Vagina (tissue), 2 donors: ENCODE data around the gene KCNMB2.

Experiments
- POLR2AphosphoS5 ChIP-seq, 2 donors: sonication (generic); formaldehyde crosslinking; IDR thresholded peaks; one replicate each; pipeline ENCODE4 v1.9.0; 2017; ENCODE audit warnings: antibody characterized with exemption in 2 of 2, mild to moderate bottlenecking in 2 of 2, low read depth in 1 of 2; ENCODE audit not compliant: insufficient read depth in 1 of 2
- TF ChIP-seq, protein P1 (sequence below), 3 experiments: fragments of 450-650 bp in 2 of 3; fragments of 200-600 bp in 1 of 3; sonication (generic) in 1 of 3; IDR thresholded peaks; one replicate each; pipeline ENCODE4 v1.5.1; 2017 to 2019; ENCODE audit warnings: antibody characterized with exemption in 3 of 3, mild to moderate bottlenecking in 2 of 3, moderate library complexity in 2 of 3

DNA sequence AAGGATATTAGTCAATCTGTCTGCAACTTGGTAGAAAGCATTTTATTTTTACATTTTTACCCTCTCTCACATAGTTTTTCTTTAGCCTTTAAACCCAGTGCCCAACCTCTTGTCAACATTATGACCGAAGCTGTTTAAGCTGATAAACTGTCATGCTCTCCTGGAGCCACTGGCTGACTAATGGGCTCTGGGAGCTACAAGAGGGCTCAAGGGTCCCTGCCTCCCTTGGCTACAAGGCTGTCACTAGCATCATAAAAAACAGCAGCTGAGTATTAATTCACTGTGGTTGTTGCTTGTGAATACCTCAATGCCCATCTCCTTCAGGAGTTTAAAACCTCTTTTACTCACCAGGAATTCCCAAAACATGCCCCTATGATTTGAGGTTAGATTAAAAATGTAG is 297.5 kb downstream of the KCNMB2 start:
- TF ChIP-seq POLR2AphosphoS5 (IDR thresholded peaks at IDR 0.05; ENCODE audit: insufficient read depth in 1 of 2, low read depth in 1 of 2), result no peak
- TF ChIP-seq, protein P1, sequence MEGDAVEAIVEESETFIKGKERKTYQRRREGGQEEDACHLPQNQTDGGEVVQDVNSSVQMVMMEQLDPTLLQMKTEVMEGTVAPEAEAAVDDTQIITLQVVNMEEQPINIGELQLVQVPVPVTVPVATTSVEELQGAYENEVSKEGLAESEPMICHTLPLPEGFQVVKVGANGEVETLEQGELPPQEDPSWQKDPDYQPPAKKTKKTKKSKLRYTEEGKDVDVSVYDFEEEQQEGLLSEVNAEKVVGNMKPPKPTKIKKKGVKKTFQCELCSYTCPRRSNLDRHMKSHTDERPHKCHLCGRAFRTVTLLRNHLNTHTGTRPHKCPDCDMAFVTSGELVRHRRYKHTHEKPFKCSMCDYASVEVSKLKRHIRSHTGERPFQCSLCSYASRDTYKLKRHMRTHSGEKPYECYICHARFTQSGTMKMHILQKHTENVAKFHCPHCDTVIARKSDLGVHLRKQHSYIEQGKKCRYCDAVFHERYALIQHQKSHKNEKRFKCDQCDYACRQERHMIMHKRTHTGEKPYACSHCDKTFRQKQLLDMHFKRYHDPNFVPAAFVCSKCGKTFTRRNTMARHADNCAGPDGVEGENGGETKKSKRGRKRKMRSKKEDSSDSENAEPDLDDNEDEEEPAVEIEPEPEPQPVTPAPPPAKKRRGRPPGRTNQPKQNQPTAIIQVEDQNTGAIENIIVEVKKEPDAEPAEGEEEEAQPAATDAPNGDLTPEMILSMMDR (IDR thresholded peaks at IDR 0.05), result no peak
